ENCODE data around the gene PALS1.

GRCh38 chr14:67280506-67280905 lies 39.3 kb downstream of the PALS1 start:
- no peak for TF ChIP-seq SUZ12 (IDR thresholded peaks at IDR 0.05)
- no peak for TF ChIP-seq SP1 (IDR thresholded peaks at IDR 0.05)
- no peak for TF ChIP-seq ELF4 (IDR thresholded peaks at IDR 0.05)
- TF ChIP-seq BHLHE40 (IDR thresholded peaks at IDR 0.05; ENCODE audit: borderline replicate concordance), result no peak
- no peak for TF ChIP-seq L3MBTL2 (conservative IDR thresholded peaks at IDR 0.05)
- TF ChIP-seq HDGF (IDR thresholded peaks at IDR 0.05; ENCODE audit: borderline replicate concordance), result no peak
- no peak for TF ChIP-seq FOXA1 (IDR thresholded peaks at IDR 0.05)
- no peak for TF ChIP-seq FOXK2 (IDR thresholded peaks at IDR 0.05)
- TF ChIP-seq NFRKB (IDR thresholded peaks at IDR 0.05), result no peak
- no peak for TF ChIP-seq ARNT (IDR thresholded peaks at IDR 0.05)
- TF ChIP-seq ZNF384 (IDR thresholded peaks at IDR 0.05), result no peak
- TF ChIP-seq FOXM1 (IDR thresholded peaks at IDR 0.05; ENCODE audit: borderline replicate concordance), result no peak
